D721Med (cell line): ENCODE results near the gene TMEM201.

Source experiments
- DNase-seq: peaks from one replicate; pipeline ENCODE4 v3.0.0; 2011; ENCODE audit warnings: low spot score; ENCODE audit not compliant: insufficient read length
- FAIRE-seq: peaks from 2 replicates; lab custom pipeline; 2011; peaks lifted over from hg19 to GRCh38; lab: Jason Lieb, UNC
- TF ChIP-seq, protein P1 (sequence below): IDR thresholded peaks from 2 replicates; pipeline ENCODE4 v1.5.1; 2012; ENCODE audit warnings: mild to moderate bottlenecking, control low read depth; ENCODE audit not compliant: insufficient read depth; ENCODE audit errors: missing control alignments

Gene TMEM201

DNA sequence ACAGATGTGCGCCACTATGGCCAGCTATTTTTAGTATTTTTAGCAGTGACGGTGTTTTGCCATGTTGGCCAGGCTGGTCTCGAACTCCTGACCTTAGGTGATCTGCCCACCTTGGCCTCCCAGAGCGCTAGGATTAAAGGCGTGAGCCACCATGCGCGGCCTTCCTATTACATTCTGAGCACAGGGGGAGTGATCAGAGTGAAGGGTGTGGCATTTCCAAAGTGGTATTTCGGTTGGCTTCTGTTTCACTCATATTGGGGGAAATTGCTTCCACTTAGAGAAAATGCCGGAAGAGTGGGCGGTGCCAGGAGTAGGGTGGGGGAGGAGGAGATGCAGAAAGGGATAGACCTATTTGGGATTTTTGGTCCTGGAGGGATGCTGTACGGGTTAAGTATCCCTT, 67.1 kb downstream of the TMEM201 start:
- FAIRE-seq (no peak), DNase-seq (no peak)
- TF ChIP-seq, protein P1, sequence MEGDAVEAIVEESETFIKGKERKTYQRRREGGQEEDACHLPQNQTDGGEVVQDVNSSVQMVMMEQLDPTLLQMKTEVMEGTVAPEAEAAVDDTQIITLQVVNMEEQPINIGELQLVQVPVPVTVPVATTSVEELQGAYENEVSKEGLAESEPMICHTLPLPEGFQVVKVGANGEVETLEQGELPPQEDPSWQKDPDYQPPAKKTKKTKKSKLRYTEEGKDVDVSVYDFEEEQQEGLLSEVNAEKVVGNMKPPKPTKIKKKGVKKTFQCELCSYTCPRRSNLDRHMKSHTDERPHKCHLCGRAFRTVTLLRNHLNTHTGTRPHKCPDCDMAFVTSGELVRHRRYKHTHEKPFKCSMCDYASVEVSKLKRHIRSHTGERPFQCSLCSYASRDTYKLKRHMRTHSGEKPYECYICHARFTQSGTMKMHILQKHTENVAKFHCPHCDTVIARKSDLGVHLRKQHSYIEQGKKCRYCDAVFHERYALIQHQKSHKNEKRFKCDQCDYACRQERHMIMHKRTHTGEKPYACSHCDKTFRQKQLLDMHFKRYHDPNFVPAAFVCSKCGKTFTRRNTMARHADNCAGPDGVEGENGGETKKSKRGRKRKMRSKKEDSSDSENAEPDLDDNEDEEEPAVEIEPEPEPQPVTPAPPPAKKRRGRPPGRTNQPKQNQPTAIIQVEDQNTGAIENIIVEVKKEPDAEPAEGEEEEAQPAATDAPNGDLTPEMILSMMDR = no peak

DNA sequence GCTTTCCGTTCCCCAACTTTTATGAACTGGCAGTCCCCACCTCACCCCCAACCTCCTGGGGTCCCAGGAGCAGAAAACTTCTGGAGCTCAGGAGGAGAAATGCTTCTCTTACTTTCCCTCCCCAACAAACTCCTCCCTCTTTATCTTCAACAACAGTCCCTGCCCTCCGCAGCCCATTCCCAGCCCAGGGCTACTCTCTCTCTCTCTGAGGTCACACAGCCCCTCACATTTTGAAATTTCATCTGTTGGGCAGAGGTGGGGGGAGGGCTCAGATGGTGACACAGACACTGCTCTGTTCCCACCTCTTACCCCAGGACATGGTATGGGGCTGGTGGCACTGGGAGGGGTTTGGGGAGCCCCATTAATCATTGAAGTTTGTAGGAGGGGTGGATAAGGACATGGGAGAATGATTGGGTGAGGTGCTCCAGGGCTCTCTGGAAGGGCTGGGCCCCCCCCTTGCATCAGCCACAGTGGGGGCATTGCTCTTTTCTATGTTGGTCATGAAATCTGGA, 68.9 kb downstream of the TMEM201 start:
- DNase-seq = no peak
- FAIRE-seq = no peak
- TF ChIP-seq, protein P1 = no peak

DNA sequence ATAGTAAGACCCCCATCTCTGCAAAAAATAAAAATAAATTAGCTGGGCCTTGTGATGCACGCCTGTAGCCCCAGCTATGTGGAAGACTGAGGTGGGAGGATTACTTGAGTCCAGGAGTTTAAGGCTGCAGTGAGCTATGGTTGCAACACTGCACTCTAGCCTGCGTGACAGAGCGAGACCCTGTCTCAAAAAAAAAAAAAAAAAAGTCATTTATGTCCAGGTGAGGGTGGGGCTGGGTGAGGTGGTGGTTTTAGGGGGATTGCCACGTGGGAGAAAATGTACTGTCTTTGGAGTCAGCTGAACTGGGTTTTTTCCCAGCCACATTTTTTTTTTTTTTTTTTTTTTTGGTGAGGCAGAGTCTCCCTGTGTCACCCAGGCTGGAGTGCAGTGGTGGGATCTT, 69.5 kb downstream of the TMEM201 start:
- FAIRE-seq = no peak
- TF ChIP-seq, protein P1 = no peak

DNA sequence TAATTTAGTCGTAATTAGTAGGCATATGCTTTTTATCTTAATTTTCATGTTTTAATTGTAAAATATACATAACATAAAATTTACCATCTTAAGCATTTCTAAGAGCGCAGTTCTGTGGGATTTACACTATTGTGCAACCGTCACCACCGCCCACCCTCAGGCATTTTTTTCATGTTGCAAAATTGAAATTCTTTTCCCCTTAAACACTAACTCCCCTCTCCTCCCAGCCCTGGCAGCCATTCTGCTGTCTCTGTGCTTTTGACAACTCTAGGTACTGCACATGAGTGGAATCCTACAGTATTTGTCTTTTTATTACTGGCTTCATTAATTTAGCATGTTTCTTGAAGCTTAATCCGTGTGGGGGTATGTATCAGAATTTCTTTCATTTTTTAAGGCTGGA, 70.6 kb downstream of the TMEM201 start:
- DNase-seq = no peak
- FAIRE-seq = no peak
- TF ChIP-seq, protein P1 = no peak

More for the DNA sequence above, 69.5 kb downstream of the TMEM201 start:
- DNase-seq = no peak

DNA sequence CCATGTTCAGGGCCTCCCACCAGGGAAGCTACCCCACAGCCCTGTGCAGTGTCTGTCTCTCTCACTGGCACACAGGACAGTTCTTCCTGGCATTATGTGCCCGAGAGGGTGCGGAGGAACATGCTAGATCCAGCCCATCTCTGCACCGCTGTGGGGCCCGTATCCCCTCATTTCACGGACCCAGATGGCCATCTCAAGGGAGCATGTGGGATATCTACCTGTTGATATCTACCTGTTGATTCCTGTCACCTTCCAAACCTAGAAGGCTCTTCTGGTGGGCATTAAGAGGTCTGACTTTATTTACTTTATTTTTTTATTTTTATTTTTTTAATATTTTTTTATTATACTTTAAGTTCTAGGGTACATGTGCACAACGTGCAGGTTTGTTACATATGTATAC, 74.5 kb downstream of the TMEM201 start:
- TF ChIP-seq, protein P1 = no peak
- FAIRE-seq = no peak
- no peak for DNase-seq
